ENCODE results near the gene ENKD1. TPM values are rescaled to one million over a fixed set of nuclear protein-coding genes. Genes with fewer than 3 reads are reported as not detected.

ENKD1 gene
- polyA plus RNA-seq, 4 donors = 16.9 to 38.5 (median 31.8) TPM

Other genes starting within 250 kb of the ENKD1 start
- 10 to 100 TPM; 52.7 to 71.9 (median 58.4) TPM for gene HSD11B2, start 235.6 kb downstream of the ENKD1 start, polyA plus RNA-seq (ENCODE audit: insufficient read length in 4 of 4)
- 10 to 100 TPM; 89.4 to 94.5 (median 92.3) TPM for gene ATP6V0D1, start 185.6 kb downstream of the ENKD1 start, polyA plus RNA-seq (ENCODE audit: insufficient read length in 4 of 4)
- gene AGRP, start 183.2 kb downstream of the ENKD1 start, polyA plus RNA-seq (ENCODE audit: insufficient read length in 4 of 4) = under 1 TPM in 3 of 4 donors, not detected in 1; 0.18 to 0.47 (median 0.39) TPM
- gene RIPOR1, start 137.9 kb downstream of the ENKD1 start, polyA plus RNA-seq (ENCODE audit: insufficient read length in 4 of 4) = 100 to 1,000 TPM in 3 of 4 donors, 10 to 100 TPM in 1; 99.1 to 148 (median 143) TPM
- 10 to 100 TPM; 76.1 to 83.1 (median 78.7) TPM for gene CTCF, start 104.2 kb downstream of the ENKD1 start, polyA plus RNA-seq (ENCODE audit: insufficient read length in 4 of 4)
- gene CARMIL2, start 21.6 kb downstream of the ENKD1 start, polyA plus RNA-seq (ENCODE audit: insufficient read length in 4 of 4) = 1 to 10 TPM in 3 of 4 donors, under 1 TPM in 1; 0.79 to 1.4 (median 1.0) TPM
- gene ACD, start 6.5 kb downstream of the ENKD1 start, polyA plus RNA-seq (ENCODE audit: insufficient read length in 4 of 4) = 10 to 100 TPM; 20.2 to 31.8 (median 26.2) TPM
- gene PARD6A, start 5.8 kb downstream of the ENKD1 start, polyA plus RNA-seq (ENCODE audit: insufficient read length in 4 of 4) = 1 to 10 TPM; 1.9 to 4.8 (median 3.0) TPM
- 1 to 10 TPM; 3.6 to 5.2 (median 4.0) TPM for gene C16orf86, start 64 bp upstream of the ENKD1 start, polyA plus RNA-seq (ENCODE audit: insufficient read length in 4 of 4)
- gene GFOD2, start 52.6 kb upstream of the ENKD1 start, polyA plus RNA-seq (ENCODE audit: insufficient read length in 4 of 4) = 10 to 100 TPM; 18.7 to 25.6 (median 23.7) TPM
- 10 to 100 TPM; 18.4 to 34.4 (median 25.0) TPM for gene RANBP10, start 139.8 kb upstream of the ENKD1 start, polyA plus RNA-seq (ENCODE audit: insufficient read length in 4 of 4)
- 10 to 100 TPM in 1 of 4 donors, 1 to 10 TPM in 3; 6.3 to 10.7 (median 7.7) TPM for gene TSNAXIP1, start 140.1 kb upstream of the ENKD1 start, polyA plus RNA-seq (ENCODE audit: insufficient read length in 4 of 4)
- gene THAP11, start 175.6 kb upstream of the ENKD1 start, polyA plus RNA-seq (ENCODE audit: insufficient read length in 4 of 4) = 10 to 100 TPM; 26.8 to 40.0 (median 32.0) TPM
- gene NUTF2, start 180.2 kb upstream of the ENKD1 start, polyA plus RNA-seq (ENCODE audit: insufficient read length in 4 of 4) = 100 to 1,000 TPM; 114 to 134 (median 127) TPM
- 10 to 100 TPM; 37.4 to 62.4 (median 50.7) TPM for gene CENPT, start 180.9 kb upstream of the ENKD1 start, polyA plus RNA-seq (ENCODE audit: insufficient read length in 4 of 4)
- 100 to 1,000 TPM in 2 of 4 donors, 10 to 100 TPM in 2; 75.0 to 106 (median 97.3) TPM for gene EDC4, start 206.3 kb upstream of the ENKD1 start, polyA plus RNA-seq (ENCODE audit: insufficient read length in 4 of 4)
- under 1 TPM in 3 of 4 donors, not detected in 1; 0.30 to 0.68 (median 0.63) TPM for gene NRN1L, start 218.1 kb upstream of the ENKD1 start, polyA plus RNA-seq (ENCODE audit: insufficient read length in 4 of 4)
- 10 to 100 TPM; 33.5 to 44.6 (median 40.1) TPM for gene PSKH1, start 226.5 kb upstream of the ENKD1 start, polyA plus RNA-seq (ENCODE audit: insufficient read length in 4 of 4)